Astrocyte (in vitro differentiated cells and primary cell): ENCODE measurements around the gene PPP1R12C.

Experiments
- EZH2 ChIP-seq: IDR thresholded peaks from 2 replicates; pipeline ENCODE4 v1.6.1; 2012; ENCODE audit warnings: mild to moderate bottlenecking, low read length, inconsistent platforms; ENCODE audit not compliant: insufficient read depth
- TF ChIP-seq, protein P1 (sequence below): IDR thresholded peaks from 2 replicates; pipeline ENCODE4 v1.5.1; 2011; ENCODE audit warnings: low read depth, mild to moderate bottlenecking, inconsistent platforms, low read length, moderate library complexity; ENCODE audit not compliant: insufficient read depth

DNA sequence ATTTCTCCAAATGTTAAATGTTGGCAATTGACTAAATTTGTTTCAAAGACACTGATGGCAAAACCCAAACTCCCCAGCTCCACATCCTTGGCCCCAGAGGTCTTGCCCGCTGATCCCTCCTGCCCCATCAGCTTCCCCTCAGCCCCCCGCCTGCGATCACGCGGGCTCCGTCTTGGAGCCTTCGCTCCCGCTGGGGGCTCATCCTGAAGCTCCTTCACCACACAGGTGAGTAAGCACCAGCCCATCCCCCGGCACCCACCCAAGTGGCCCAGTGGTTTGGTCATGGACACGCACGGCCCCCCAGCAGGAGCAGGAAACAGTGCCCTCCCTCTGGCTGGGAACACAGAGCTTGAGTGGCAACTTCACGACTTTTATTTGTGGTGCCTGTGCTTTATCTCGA, 26.9 kb downstream of the PPP1R12C start:
- TF ChIP-seq, protein P1, sequence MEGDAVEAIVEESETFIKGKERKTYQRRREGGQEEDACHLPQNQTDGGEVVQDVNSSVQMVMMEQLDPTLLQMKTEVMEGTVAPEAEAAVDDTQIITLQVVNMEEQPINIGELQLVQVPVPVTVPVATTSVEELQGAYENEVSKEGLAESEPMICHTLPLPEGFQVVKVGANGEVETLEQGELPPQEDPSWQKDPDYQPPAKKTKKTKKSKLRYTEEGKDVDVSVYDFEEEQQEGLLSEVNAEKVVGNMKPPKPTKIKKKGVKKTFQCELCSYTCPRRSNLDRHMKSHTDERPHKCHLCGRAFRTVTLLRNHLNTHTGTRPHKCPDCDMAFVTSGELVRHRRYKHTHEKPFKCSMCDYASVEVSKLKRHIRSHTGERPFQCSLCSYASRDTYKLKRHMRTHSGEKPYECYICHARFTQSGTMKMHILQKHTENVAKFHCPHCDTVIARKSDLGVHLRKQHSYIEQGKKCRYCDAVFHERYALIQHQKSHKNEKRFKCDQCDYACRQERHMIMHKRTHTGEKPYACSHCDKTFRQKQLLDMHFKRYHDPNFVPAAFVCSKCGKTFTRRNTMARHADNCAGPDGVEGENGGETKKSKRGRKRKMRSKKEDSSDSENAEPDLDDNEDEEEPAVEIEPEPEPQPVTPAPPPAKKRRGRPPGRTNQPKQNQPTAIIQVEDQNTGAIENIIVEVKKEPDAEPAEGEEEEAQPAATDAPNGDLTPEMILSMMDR = no peak
- TF ChIP-seq EZH2 = no peak
